ENCODE measurements around the gene PRRC2C.
"Not testable (repeated sequence)": the region's sequence is repeated elsewhere in the genome, so short reads cannot be mapped to it uniquely, and the experiment has no call there.

PRRC2C gene

GRCh38 chr1:171515741-171516140, 30.4 kb downstream of the PRRC2C start:
- H3K27ac ChIP-seq = no peak overlapping the region
- TF ChIP-seq CTCF (conservative IDR thresholded peaks at IDR 0.05) (no peak), ZFX (IDR thresholded peaks at IDR 0.05) (no peak)

GRCh38 chr1:171521567-171521966, 36.2 kb downstream of the PRRC2C start:
- TF ChIP-seq ZFX (IDR thresholded peaks at IDR 0.05) = no peak
- no peak for TF ChIP-seq CTCF (conservative IDR thresholded peaks at IDR 0.05)
- no peak overlapping the region for H3K27ac ChIP-seq

GRCh38 chr1:171530676-171531075, 45.3 kb downstream of the PRRC2C start:
- TF ChIP-seq ZFX (IDR thresholded peaks at IDR 0.05) (no peak), CTCF (conservative IDR thresholded peaks at IDR 0.05) (no peak)

GRCh38 chr1:171532520-171532919, 47.2 kb downstream of the PRRC2C start:
- TF ChIP-seq CTCF (conservative IDR thresholded peaks at IDR 0.05) = no peak
- TF ChIP-seq ZFX (IDR thresholded peaks at IDR 0.05) = no peak
- no peak overlapping the region for H3K27ac ChIP-seq

More at GRCh38 chr1:171530676-171531075, 45.3 kb downstream of the PRRC2C start:
- H3K27ac ChIP-seq = no peak overlapping the region

- TF ChIP-seq CTCF (conservative IDR thresholded peaks at IDR 0.05) (no peak), ZFX (IDR thresholded peaks at IDR 0.05) (no peak)
Observed at GRCh38 chr1:171545523-171545922, 60.2 kb downstream of the PRRC2C start.

GRCh38 chr1:171550050-171550449, 64.7 kb downstream of the PRRC2C start:
- H3K27ac ChIP-seq = no peak overlapping the region
- TF ChIP-seq ZFX (IDR thresholded peaks at IDR 0.05) = no peak
- no peak for TF ChIP-seq CTCF (conservative IDR thresholded peaks at IDR 0.05)

More at GRCh38 chr1:171545523-171545922, 60.2 kb downstream of the PRRC2C start:
- H3K27ac ChIP-seq = no peak overlapping the region

- H3K27ac ChIP-seq = not testable (repeated sequence)
Observed at GRCh38 chr1:171550598-171551100, 65.3 kb downstream of the PRRC2C start.

- not testable (repeated sequence) for H3K27ac ChIP-seq
Observed at GRCh38 chr1:171553960-171554359, 68.6 kb downstream of the PRRC2C start.

All from C4-2B (cell line).